AG09319 (cell line): ENCODE results near the gene CNRIP1.

Experiments used
- DNase-seq: peaks from one replicate; pipeline ENCODE4 v3.0.0-alpha.2; 2010; ENCODE audit warnings: low read depth; ENCODE audit errors: extremely low read depth
- CTCF ChIP-seq: IDR thresholded peaks from 2 replicates; pipeline ENCODE4 v1.5.1; 2011; ENCODE audit warnings: low read depth, mild to moderate bottlenecking, inconsistent platforms, low read length, moderate library complexity

The CNRIP1 gene

GRCh38 chr2:68295516-68295915 lies 24.2 kb downstream of the CNRIP1 start:
- TF ChIP-seq CTCF = no peak
- DNase-seq = no peak

- no peak for TF ChIP-seq CTCF
- DNase-seq = no peak
These were observed 24.8 kb downstream of the CNRIP1 start for GRCh38 chr2:68294913-68295312.

GRCh38 chr2:68294187-68294586 lies 25.6 kb downstream of the CNRIP1 start:
- DNase-seq = no peak

GRCh38 chr2:68293755-68294154 lies 26.0 kb downstream of the CNRIP1 start:
- TF ChIP-seq CTCF = no peak
- DNase-seq = no peak

More at GRCh38 chr2:68294187-68294586, 25.6 kb downstream of the CNRIP1 start:
- no peak for TF ChIP-seq CTCF

GRCh38 chr2:68293024-68293423 lies 26.7 kb downstream of the CNRIP1 start:
- no peak for DNase-seq
- TF ChIP-seq CTCF = no peak

- TF ChIP-seq CTCF = peak; percentile 64
- DNase-seq = no peak
These were observed 27.5 kb downstream of the CNRIP1 start for GRCh38 chr2:68292108-68292710.

- TF ChIP-seq CTCF = no peak
- DNase-seq = no peak
These were observed 28.4 kb downstream of the CNRIP1 start for GRCh38 chr2:68291314-68291713.
